AG04450 (cell line): ENCODE measurements around the gene PPM1H. TPM values are rescaled to one million over a fixed set of nuclear protein-coding genes. Genes with fewer than 3 reads are reported as not detected.

Experiments used
- CTCF ChIA-PET: fragments of 300-600, 350-600 bp; formaldehyde crosslinking; extraction: SDS; loops from one replicate; lab custom pipeline; 2022; ENCODE audit warnings: antibody characterized with exemption, inconsistent platforms; lab: Charles Lee
- POLR2A ChIA-PET: fragments of 350-600 bp; formaldehyde crosslinking; extraction: SDS; loops from one replicate; lab custom pipeline; 2021; ENCODE audit warnings: antibody characterized with exemption, inconsistent platforms; lab: Yijun Ruan, JAX
- DNase-seq: peaks from one replicate; pipeline ENCODE4 v3.0.0-alpha.2; 2011; ENCODE audit warnings: low read depth, low spot score
- H3K27ac ChIP-seq: one replicate; pipeline ENCODE4 v1.5.1; 2012; ENCODE audit warnings: low read depth, low read length, control low read depth
- H3K27me3 ChIP-seq: one replicate; pipeline ENCODE4 v1.6.0; 2012; ENCODE audit warnings: low read length; ENCODE audit not compliant: control insufficient read depth, insufficient read depth
- H3K4me3 ChIP-seq: 2 replicates; pipeline ENCODE4 v1.5.1; 2011; ENCODE audit warnings: mild to moderate bottlenecking, low read depth, low read length, control low read depth
- H3K9me3 ChIP-seq: 2 replicates; pipeline ENCODE4 v1.5.1; 2012; ENCODE audit warnings: low read length; ENCODE audit not compliant: control insufficient read depth, insufficient read depth
- CTCF ChIP-seq: IDR thresholded peaks from 2 replicates; pipeline ENCODE4 v1.5.1; 2011; ENCODE audit warnings: low read depth, low read length, control low read depth, inconsistent platforms
- polyA plus RNA-seq: library from polyadenylated mRNA; depleted of rRNA; stranded (reverse); fragments of >200 nt; gene quantifications from 2 replicates; pipeline ENCODE4 v1.2.3, GENCODE V29; 2011

PPM1H gene
- polyA plus RNA-seq, 1 experiment: 0.12 TPM

DNA sequence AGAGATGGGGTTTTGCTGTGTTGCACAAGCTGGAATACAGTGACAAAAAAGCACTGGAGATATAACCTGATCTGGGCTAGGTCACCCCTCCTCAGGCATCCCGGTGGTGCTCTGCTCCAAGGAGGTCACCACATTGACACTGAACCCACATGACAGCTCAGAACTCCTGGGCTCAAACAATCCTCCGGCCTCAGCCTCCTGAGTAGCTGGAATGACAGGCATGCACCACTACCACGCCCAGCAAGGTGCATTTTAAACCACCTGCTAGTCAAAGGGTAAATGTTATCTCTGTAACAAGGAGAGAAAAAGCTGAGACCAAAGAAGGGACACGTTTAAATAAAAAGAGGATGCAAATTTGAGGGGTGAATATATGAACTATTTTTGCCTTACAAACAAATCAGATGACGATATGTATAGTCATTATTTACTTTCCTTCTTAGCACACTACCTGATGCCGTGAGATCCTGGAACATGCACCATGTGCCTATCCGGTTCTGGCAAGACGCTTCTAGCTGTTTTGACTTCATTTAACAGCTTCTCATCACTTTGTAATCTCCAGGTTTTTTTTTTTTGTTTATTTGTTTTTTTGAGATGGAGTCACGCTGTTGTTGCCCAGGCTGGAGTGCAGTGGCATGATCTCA is 135.1 kb downstream of the PPM1H start:
- Histone ChIP-seq H3K4me3 (no peak overlapping the region), H3K27ac (no peak overlapping the region), H3K9me3 (peaks cover 3% of the 10 kb centered on the region; the same call in 1 of the 2 replicates), H3K27me3 (peaks cover 2% of the 10 kb centered on the region)
- no peak for TF ChIP-seq CTCF
- DNase-seq: no peak
- ChIA-PET CTCF (interaction anchor here (0.6 to 12.1 kb wide), 15 partner anchors 10 to 375 kb away, joined by 3 to 347 read pairs (median 5); partner anchors contain the start of gene PPM1H), POLR2A (interaction anchor here (0.9 kb wide), 1 partner anchor 196 kb away, joined by 3 read pairs; no protein-coding TSS in a partner anchor)

DNA sequence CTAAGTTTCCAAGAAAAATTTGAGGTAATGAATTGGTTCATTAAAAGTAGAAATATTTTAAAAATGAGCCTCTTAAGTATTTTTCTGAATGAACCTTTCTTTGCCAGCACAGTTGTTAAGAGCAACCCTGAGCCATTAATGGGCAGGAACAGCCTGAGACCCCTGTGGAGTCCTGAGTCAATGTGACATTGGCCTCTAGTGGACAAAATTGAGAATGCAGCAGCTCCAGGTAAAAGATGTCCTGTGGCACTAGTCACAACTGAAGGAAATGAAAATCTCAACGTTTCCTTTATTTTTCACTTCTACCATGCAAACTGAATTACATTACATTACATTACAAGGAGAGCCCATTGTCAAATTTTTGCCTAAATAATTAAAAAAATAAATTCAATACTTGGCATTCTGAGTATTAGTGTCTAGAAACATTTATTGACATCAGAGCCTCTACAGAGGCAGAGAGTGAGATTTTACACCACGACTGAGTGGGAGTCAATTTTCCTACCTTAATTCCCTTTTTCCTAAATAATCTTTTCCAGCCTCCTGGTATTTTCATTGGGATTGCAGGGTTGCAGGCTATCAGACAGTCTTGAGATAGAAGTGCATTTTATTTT is 135.7 kb downstream of the PPM1H start:
- H3K9me3 ChIP-seq: peaks cover 3% of the 10 kb centered on the region; the same call in 1 of the 2 replicates
- no peak overlapping the region for H3K27ac ChIP-seq
- peak; percentile 98 for TF ChIP-seq CTCF
- ChIA-PET POLR2A (no interaction called here), CTCF (interaction anchor here (1.1 to 12.1 kb wide), 11 partner anchors 11 to 362 kb away, joined by 3 to 347 read pairs (median 9); no protein-coding TSS in a partner anchor)
- H3K27me3 ChIP-seq: peaks cover 2% of the 10 kb centered on the region
- no peak overlapping the region for H3K4me3 ChIP-seq
- peak; percentile 43 for DNase-seq

DNA sequence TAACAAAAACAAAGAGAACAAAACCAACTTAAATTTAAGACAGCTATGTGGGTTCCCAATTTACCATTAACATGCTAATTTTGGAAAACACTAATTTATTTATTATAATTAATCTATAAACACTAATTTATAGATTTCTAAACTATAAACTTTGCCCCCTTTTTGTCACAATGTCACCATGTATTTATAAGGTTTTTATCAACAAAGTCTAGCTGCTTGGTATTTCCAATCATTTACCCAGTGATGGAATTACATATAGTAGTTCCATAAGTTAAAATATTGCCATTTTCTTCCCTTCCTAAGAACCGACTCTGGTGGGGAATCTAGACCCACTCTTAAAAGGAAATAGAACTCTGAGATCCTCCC is 140.7 kb downstream of the PPM1H start:
- POLR2A ChIA-PET: interaction anchor here (2.9 kb wide), 1 partner anchor 191 kb away, joined by 18 read pairs; no protein-coding TSS in a partner anchor
- CTCF ChIA-PET: interaction anchor here (0.5 to 12.1 kb wide), 43 partner anchors 9 to 931 kb away, joined by 3 to 347 read pairs (median 4); no protein-coding TSS in a partner anchor

DNA sequence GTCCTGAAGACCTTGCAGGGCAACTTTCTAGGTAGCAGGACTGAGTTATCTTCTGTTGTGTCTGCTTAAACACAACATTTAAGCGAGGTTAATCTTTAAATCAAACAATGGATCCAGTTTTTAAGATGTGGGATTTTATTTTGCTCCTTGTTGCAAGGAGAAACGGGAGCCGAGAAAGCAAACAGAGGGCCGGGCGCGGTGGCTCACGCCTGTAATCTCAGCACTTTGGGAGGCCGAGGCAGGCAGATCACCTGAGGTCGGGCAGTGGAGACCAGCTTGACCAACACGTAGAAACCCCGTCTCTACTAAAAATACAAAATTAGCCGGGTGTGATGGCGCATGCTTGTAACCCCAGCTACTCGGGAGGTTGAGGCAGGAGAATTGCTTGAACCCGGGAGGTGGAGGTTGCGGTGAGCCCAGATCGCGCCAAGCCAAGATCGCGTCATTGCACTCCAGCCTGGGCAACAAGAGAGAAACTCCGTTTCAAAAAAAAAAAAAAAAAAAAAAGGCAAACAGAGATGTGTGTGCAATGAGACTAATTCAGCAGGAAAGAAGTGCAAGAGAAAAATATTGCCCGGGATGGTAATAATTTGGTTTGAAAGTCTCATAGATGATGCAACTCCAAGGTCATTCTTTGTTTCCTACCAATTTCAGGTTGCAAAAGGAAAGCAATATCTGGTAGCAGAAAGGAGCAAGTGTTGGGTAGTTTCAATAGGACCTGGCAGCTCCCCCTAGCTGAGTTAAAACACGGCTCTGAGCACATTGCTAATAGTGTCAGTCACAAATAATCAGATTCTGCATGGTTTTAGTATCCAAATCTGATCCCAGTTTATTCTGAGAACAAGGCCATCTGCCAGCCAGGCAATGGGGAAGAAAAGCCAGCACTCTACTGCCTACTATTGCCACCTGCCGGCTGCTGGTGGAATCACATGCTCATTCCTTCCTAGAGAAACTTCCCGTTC is 141.4 kb downstream of the PPM1H start:
- ChIA-PET POLR2A (interaction anchor here (2.9 kb wide), 1 partner anchor 191 kb away, joined by 18 read pairs; no protein-coding TSS in a partner anchor), CTCF (interaction anchor here (0.6 to 12.1 kb wide), 48 partner anchors 8 to 607 kb away, joined by 3 to 347 read pairs (median 4); no protein-coding TSS in a partner anchor)
- no peak overlapping the region for H3K4me3 ChIP-seq
- DNase-seq: peak; percentile 66
- H3K9me3 ChIP-seq: no peaks in the 10 kb centered on the region
- H3K27ac ChIP-seq: no peak overlapping the region
- peak; percentile 96 for TF ChIP-seq CTCF
- no peaks in the 10 kb centered on the region for H3K27me3 ChIP-seq

More for the DNA sequence above, 140.7 kb downstream of the PPM1H start:
- Histone ChIP-seq H3K4me3 (no peak overlapping the region), H3K9me3 (no peaks in the 10 kb centered on the region), H3K27ac (no peak overlapping the region), H3K27me3 (no peaks in the 10 kb centered on the region)
- no peak for TF ChIP-seq CTCF
- no peak for DNase-seq
